D721Med (cell line): ENCODE data around the gene CCM2.
A peak's percentile ranks its signal among the peaks of the same experiment; 100 is the strongest.

Source experiments
- DNase-seq: peaks from one replicate; pipeline ENCODE4 v3.0.0; 2011; ENCODE audit warnings: low spot score; ENCODE audit not compliant: insufficient read length
- FAIRE-seq: peaks from 2 replicates; lab custom pipeline; 2011; peaks lifted over from hg19 to GRCh38; lab: Jason Lieb, UNC
- CTCF ChIP-seq: IDR thresholded peaks from 2 replicates; pipeline ENCODE4 v1.5.1; 2012; ENCODE audit warnings: mild to moderate bottlenecking, control low read depth; ENCODE audit not compliant: insufficient read depth; ENCODE audit errors: missing control alignments

CCM2 gene

GRCh38 chr7:44960011-44960580 lies 39.9 kb upstream of the CCM2 start:
- TF ChIP-seq CTCF: no peak
- FAIRE-seq: no peak
- no peak for DNase-seq

- no peak for DNase-seq
- no peak for TF ChIP-seq CTCF
- FAIRE-seq: no peak
Measured at GRCh38 chr7:44961844-44962482, 38.0 kb upstream of the CCM2 start.

GRCh38 chr7:44962483-44963251 lies 37.3 kb upstream of the CCM2 start:
- FAIRE-seq: no peak
- no peak for TF ChIP-seq CTCF

GRCh38 chr7:44963364-44964290 lies 36.4 kb upstream of the CCM2 start:
- FAIRE-seq (no peak), DNase-seq (no peak)
- no peak for TF ChIP-seq CTCF

More at GRCh38 chr7:44962483-44963251, 37.3 kb upstream of the CCM2 start:
- no peak for DNase-seq

- TF ChIP-seq CTCF: peak; percentile 32
- FAIRE-seq (no peak), DNase-seq (no peak)
Measured at GRCh38 chr7:44964384-44964830, 35.6 kb upstream of the CCM2 start.

GRCh38 chr7:44964831-44965440 lies 35.1 kb upstream of the CCM2 start:
- no peak for TF ChIP-seq CTCF
- DNase-seq: no peak

More at GRCh38 chr7:44964831-44965440, 35.1 kb upstream of the CCM2 start:
- FAIRE-seq: no peak
